KMS-11 (cell line): ENCODE data around the gene TNFSF8.

ENCODE experiments used
- H2AFZ ChIP-seq: fragments of 200-600 bp; sonication (generic); 2 replicates; pipeline ENCODE4 v1.6.1; 2016; ENCODE audit warnings: antibody characterized with exemption, mixed run types, low read depth
- H3K27ac ChIP-seq: fragments of 200-600 bp; sonication (generic); 2 replicates; pipeline ENCODE4 v1.6.1; 2016; ENCODE audit warnings: mild to moderate bottlenecking, mixed run types
- H3K27me3 ChIP-seq: fragments of 200-600 bp; sonication (generic); 2 replicates; pipeline ENCODE4 v1.6.1; 2017; ENCODE audit warnings: mild to moderate bottlenecking, low read depth, mixed run types, moderate library complexity; ENCODE audit not compliant: insufficient read depth
- H3K36me3 ChIP-seq: fragments of 200-600 bp; sonication (generic); 2 replicates; pipeline ENCODE4 v1.6.1; 2017; ENCODE audit warnings: mild to moderate bottlenecking, mixed run types; ENCODE audit not compliant: insufficient read depth
- H3K4me1 ChIP-seq: fragments of 200-600 bp; sonication (generic); 2 replicates; pipeline ENCODE4 v1.6.1; 2016; ENCODE audit warnings: mild to moderate bottlenecking, low read depth, mixed run types; ENCODE audit not compliant: poor library complexity, severe bottlenecking
- H3K4me2 ChIP-seq: fragments of 200-600 bp; sonication (generic); 2 replicates; pipeline ENCODE4 v1.7.0; 2016; ENCODE audit warnings: mild to moderate bottlenecking, mixed run types
- H3K4me3 ChIP-seq: fragments of 200-600 bp; sonication (generic); IDR thresholded peaks from 2 replicates; pipeline ENCODE4 v1.6.1; 2017; ENCODE audit warnings: low read depth, low read length, mixed read lengths; ENCODE audit not compliant: insufficient read depth
- H3K79me2 ChIP-seq: fragments of 200-600 bp; sonication (generic); 2 replicates; pipeline ENCODE4 v1.6.1; 2016; ENCODE audit warnings: low read depth, mixed run types; ENCODE audit not compliant: insufficient read depth
- H3K9ac ChIP-seq: fragments of 200-600 bp; sonication (generic); 2 replicates; pipeline ENCODE4 v1.6.1; 2016; ENCODE audit warnings: mild to moderate bottlenecking, mixed run types
- H4K20me1 ChIP-seq: fragments of 200-600 bp; sonication (generic); 2 replicates; pipeline ENCODE4 v1.6.1; 2016; ENCODE audit warnings: mild to moderate bottlenecking, mixed run types; ENCODE audit not compliant: insufficient read depth
- TF ChIP-seq, protein P1 (sequence below): fragments of 200-600 bp; sonication (generic); conservative IDR thresholded peaks from 2 replicates; pipeline ENCODE4 v1.6.1; 2017; ENCODE audit warnings: low read depth, mild to moderate bottlenecking, antibody characterized with exemption, low read length, moderate library complexity, mixed read lengths

The TNFSF8 gene

DNA sequence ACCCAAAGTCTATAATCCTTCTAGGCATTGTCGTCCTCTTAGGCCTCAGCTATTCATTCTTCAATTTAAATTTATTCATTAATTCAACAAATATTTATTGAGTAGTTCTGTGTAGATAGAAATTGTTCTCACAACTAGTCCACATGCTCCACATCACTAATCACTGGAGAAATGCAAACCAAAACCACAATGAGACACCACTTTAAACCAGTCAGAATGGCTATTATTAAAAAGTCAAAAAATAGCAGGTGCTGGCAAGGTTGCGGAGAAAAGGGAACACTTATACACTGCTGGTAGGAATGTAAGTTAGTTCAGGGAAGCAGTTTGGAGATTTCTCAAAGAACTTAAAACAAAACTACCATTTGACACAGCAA, 73.5 kb downstream of the TNFSF8 start:
- Histone ChIP-seq H3K4me1 (no peaks in the 10 kb centered on the region), H3K4me2 (no peak overlapping the region), H3K4me3 (no peak overlapping the region), H3K9ac (no peak overlapping the region), H3K36me3 (no peaks in the 10 kb centered on the region), H3K27ac (no peak overlapping the region), H3K79me2 (no peaks in the 10 kb centered on the region), H2AFZ (no peak overlapping the region), H3K27me3 (no peaks in the 10 kb centered on the region), H4K20me1 (no peaks in the 10 kb centered on the region)
- TF ChIP-seq, protein P1, sequence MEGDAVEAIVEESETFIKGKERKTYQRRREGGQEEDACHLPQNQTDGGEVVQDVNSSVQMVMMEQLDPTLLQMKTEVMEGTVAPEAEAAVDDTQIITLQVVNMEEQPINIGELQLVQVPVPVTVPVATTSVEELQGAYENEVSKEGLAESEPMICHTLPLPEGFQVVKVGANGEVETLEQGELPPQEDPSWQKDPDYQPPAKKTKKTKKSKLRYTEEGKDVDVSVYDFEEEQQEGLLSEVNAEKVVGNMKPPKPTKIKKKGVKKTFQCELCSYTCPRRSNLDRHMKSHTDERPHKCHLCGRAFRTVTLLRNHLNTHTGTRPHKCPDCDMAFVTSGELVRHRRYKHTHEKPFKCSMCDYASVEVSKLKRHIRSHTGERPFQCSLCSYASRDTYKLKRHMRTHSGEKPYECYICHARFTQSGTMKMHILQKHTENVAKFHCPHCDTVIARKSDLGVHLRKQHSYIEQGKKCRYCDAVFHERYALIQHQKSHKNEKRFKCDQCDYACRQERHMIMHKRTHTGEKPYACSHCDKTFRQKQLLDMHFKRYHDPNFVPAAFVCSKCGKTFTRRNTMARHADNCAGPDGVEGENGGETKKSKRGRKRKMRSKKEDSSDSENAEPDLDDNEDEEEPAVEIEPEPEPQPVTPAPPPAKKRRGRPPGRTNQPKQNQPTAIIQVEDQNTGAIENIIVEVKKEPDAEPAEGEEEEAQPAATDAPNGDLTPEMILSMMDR, result no peak

DNA sequence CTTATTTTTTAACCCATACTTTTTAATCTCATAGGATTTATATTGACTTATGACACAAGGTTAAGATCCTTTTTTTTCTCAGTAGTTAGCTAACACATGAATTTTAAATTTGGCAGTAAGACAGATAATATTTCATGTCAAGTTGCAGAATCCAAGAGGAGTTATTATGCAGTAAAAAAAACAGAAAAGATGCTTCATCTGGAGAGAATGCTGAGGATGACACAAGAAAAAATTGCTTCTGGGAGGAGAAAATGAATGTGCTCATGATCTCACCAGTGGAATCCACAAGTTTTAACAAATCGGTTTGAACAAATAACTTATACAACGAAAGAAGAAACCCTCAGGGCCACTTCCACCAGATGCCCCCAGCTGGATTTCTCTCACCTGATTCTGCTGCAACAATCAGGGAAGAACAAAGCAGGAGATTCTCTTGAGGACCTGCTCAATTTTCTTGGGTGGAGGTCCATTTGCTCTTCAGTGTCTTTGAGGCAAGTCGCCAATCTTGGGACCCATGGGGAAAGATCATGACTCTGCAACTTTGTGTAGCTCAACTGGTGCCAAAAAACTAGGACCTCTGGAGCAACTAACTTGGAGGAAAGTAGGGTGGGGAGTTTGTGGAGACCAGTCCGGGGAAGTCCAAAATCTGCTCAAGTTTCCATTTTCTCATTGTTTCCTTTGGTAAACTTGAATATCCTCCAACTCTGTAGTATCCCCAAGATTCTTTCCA, 74.0 kb downstream of the TNFSF8 start:
- Histone ChIP-seq H3K4me1 (no peaks in the 10 kb centered on the region), H3K4me3 (no peak overlapping the region), H2AFZ (no peak overlapping the region), H3K9ac (no peak overlapping the region), H3K79me2 (no peaks in the 10 kb centered on the region), H3K27me3 (no peaks in the 10 kb centered on the region), H3K4me2 (no peak overlapping the region), H3K36me3 (no peaks in the 10 kb centered on the region), H3K27ac (no peak overlapping the region), H4K20me1 (no peaks in the 10 kb centered on the region)
- TF ChIP-seq, protein P1, result no peak

DNA sequence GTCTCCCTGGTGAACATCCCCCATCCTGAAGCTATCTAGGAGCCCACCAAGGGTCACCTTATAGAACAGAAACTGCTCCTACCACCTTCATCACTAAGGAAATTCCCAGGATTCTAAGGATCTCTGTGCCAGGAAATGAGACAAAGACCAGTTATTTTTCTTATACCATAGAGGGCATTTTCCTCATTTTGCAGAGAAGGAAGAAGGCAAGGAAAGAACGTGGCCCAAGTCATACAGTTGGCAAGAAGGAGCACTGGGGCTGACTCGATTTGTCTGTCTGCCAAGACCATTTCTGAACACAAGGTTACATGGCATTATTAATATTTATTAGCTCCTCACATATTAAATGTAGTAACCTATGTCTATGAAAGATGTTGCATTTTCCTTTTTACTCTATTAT, 74.9 kb downstream of the TNFSF8 start:
- no peak overlapping the region for H3K27ac ChIP-seq
- no peaks in the 10 kb centered on the region for H3K27me3 ChIP-seq
- no peaks in the 10 kb centered on the region for H3K79me2 ChIP-seq
- H4K20me1 ChIP-seq, result no peaks in the 10 kb centered on the region
- no peaks in the 10 kb centered on the region for H3K4me1 ChIP-seq
- no peak overlapping the region for H3K9ac ChIP-seq
- TF ChIP-seq, protein P1, result no peak
- H3K4me2 ChIP-seq, result no peak overlapping the region
- no peak overlapping the region for H2AFZ ChIP-seq
- no peak overlapping the region for H3K4me3 ChIP-seq
- no peaks in the 10 kb centered on the region for H3K36me3 ChIP-seq

DNA sequence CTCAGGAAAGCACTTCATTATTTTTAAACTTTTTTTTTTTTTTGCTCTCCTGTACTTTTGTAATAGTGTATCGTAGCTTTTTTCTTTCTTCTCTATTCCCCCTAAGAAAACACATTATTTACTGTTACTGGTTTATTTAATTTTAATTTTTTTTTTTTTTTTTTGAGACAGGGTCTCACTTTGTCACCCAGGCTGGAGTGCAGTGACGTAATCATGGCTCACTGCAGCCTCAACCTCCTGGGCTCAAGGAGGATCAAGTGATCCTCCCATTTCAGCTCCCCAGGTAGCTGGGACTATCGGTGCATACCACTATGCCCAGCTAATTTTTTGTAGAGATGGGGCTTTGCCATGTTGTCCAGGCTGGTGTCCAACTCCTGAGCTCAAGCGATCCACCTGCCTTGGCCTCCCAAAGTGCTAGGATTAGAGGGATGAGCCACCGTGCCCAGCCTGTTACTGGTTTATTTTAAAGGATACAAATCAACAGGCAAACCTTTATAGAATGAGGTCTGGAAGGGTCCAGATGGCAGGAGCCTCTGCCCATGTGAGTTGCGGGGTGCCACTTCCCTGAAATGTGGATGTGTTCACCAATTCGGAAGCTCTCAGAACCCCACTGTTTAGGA, 75.5 kb downstream of the TNFSF8 start:
- Histone ChIP-seq H2AFZ (no peak overlapping the region), H3K9ac (no peak overlapping the region), H3K27ac (no peak overlapping the region), H3K27me3 (no peaks in the 10 kb centered on the region), H3K4me2 (no peak overlapping the region), H3K79me2 (no peaks in the 10 kb centered on the region), H3K4me1 (no peaks in the 10 kb centered on the region), H4K20me1 (no peaks in the 10 kb centered on the region), H3K4me3 (no peak overlapping the region), H3K36me3 (no peaks in the 10 kb centered on the region)
- TF ChIP-seq, protein P1, result no peak
